ENCODE data around the gene TEX13B. TPM values are rescaled to one million over a fixed set of nuclear protein-coding genes. Genes with fewer than 3 reads are reported as not detected.

TEX13B gene, protein sequence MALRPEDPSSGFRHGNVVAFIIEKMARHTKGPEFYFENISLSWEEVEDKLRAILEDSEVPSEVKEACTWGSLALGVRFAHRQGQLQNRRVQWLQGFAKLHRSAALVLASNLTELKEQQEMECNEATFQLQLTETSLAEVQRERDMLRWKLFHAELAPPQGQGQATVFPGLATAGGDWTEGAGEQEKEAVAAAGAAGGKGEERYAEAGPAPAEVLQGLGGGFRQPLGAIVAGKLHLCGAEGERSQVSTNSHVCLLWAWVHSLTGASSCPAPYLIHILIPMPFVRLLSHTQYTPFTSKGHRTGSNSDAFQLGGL
- not detected in 2 replicates for total RNA-seq
- long read RNA-seq, result 0 reads

DNA sequence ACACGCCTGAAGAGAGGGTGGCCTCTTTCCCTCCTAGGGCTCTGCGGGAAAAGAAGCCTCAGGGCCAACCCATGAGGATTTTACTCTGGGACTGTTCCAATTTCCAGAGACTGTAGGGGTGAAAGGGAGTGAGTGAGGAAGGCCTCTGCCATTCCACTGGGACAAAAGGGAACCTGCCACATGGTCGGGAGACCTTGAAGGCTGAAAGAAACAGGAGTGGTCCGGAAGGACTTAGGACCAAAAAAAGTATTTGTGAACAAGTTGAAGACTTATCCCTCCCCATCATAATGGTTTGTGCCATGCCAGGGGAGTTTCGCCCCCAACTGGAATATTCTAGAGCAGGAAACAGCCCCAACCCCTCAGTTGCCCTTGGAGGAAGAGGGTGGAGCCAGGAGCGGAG is at the start of gene TEX13B:
Gene TEX13B, minus strand, starts transcription at position 15 of the 400 bp plus-strand sequence. CDS start 243 bp downstream, outside the sequence.
- no peak for DNase-seq (ENCODE audit: low spot score, unreplicated experiment)
- H3K9me3 Mint-ChIP-seq (ENCODE audit: low read depth), result no peaks in the 10 kb centered on the region
- no peaks in the 10 kb centered on the region for H3K27me3 Mint-ChIP-seq
- no peaks in the 10 kb centered on the region for H3K36me3 Mint-ChIP-seq (ENCODE audit: insufficient read depth)
- no peak for TF ChIP-seq CTCF (IDR thresholded peaks at IDR 0.05; ENCODE audit: unreplicated experiment)
- H3K4me1 Mint-ChIP-seq (ENCODE audit: low read depth), result peaks cover 3% of the 10 kb centered on the region
- no peak within 1 kb of the TSS for H3K27ac Mint-ChIP-seq
- no peak within 1 kb of the TSS for H3K4me3 Mint-ChIP-seq (ENCODE audit: low read depth)

GRCh38 chrX:108029928-108030711 is 48.0 kb upstream of the TEX13B start:
- Mint-ChIP-seq H3K27ac (no peak overlapping the region), H3K36me3 (ENCODE audit: insufficient read depth) (no peaks in the 10 kb centered on the region)

DNA sequence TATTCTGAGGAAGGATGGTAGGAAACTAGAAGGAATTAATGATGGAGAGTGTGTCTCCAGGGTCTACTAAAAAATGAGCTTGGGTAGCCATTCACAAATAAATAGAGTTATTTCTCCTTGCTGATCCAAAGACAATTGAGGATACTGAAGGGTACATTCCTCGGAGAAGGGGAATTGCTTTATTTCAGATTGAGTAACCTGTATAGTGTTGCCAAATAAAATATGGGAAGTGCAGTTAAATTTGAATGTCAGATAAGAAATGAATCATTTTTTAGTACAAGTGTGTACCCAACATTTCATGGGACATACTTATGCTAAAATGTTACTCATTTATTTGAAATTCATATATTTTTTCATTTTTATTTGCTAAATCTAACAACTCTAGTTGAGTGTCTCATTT is 46.7 kb upstream of the TEX13B start:
- H3K27ac Mint-ChIP-seq, result no peak overlapping the region
- H3K4me1 Mint-ChIP-seq (ENCODE audit: low read depth), result peaks cover 20% of the 10 kb centered on the region
- H3K36me3 Mint-ChIP-seq (ENCODE audit: insufficient read depth), result no peaks in the 10 kb centered on the region
- no peak for DNase-seq (ENCODE audit: low spot score, unreplicated experiment)
- no peak overlapping the region for H3K4me3 Mint-ChIP-seq (ENCODE audit: low read depth)
- peaks cover 8% of the 10 kb centered on the region for H3K9me3 Mint-ChIP-seq (ENCODE audit: low read depth)
- no peaks in the 10 kb centered on the region for H3K27me3 Mint-ChIP-seq
- no peak for TF ChIP-seq CTCF (IDR thresholded peaks at IDR 0.05; ENCODE audit: unreplicated experiment)

More at GRCh38 chrX:108029928-108030711, 48.0 kb upstream of the TEX13B start:
- no peaks in the 10 kb centered on the region for H3K27me3 Mint-ChIP-seq
- DNase-seq (ENCODE audit: low spot score, unreplicated experiment), result no peak
- TF ChIP-seq CTCF (IDR thresholded peaks at IDR 0.05; ENCODE audit: unreplicated experiment), result no peak
- no peak overlapping the region for H3K4me3 Mint-ChIP-seq (ENCODE audit: low read depth)
- H3K4me1 Mint-ChIP-seq (ENCODE audit: low read depth), result peaks cover 25% of the 10 kb centered on the region
- H3K9me3 Mint-ChIP-seq (ENCODE audit: low read depth), result no peaks in the 10 kb centered on the region

DNA sequence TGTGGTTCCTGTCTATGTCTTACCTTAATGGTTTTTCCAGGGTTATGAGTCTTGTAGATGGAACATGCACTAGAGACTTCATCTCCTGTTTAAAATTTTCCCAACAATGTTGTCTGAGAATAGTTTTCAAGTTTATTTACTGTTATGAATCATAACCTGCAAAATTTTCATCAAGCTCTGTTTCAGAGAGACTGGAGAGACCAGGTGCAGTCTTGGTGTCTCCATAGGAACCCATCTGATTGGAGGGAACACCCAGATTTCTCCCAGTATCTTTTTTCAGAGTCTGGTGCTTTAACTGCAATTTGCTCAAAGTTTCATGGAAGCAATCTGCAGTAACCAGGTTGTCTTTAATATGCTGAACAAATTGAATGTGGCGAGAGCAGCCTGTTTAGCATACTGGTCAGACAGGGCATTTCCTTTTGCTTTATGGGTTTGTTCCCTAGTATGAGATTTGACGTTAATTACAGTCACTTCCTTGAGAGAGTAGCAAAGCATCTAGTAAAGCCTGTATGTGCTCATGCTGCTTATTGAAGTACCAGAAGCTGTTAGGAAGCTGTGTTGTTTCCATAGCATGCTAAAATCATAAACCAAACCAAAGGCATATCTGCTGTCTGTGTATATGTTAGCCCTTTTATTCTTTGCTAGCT is 43.9 kb upstream of the TEX13B start:
- Mint-ChIP-seq H3K9me3 (ENCODE audit: low read depth) (peaks cover 10% of the 10 kb centered on the region), H3K27ac (no peak overlapping the region), H3K4me3 (ENCODE audit: low read depth) (no peak overlapping the region), H3K4me1 (ENCODE audit: low read depth) (peaks cover 15% of the 10 kb centered on the region), H3K27me3 (no peaks in the 10 kb centered on the region), H3K36me3 (ENCODE audit: insufficient read depth) (no peaks in the 10 kb centered on the region)
- no peak for TF ChIP-seq CTCF (IDR thresholded peaks at IDR 0.05; ENCODE audit: unreplicated experiment)
- no peak for DNase-seq (ENCODE audit: low spot score, unreplicated experiment)

- TF ChIP-seq CTCF (IDR thresholded peaks at IDR 0.05; ENCODE audit: unreplicated experiment), result no peak
- peaks cover 10% of the 10 kb centered on the region for H3K9me3 Mint-ChIP-seq (ENCODE audit: low read depth)
- H3K36me3 Mint-ChIP-seq (ENCODE audit: insufficient read depth), result no peaks in the 10 kb centered on the region
Measured at GRCh38 chrX:108025376-108025775, 43.2 kb upstream of the TEX13B start.

More at GRCh38 chrX:108025376-108025775, 43.2 kb upstream of the TEX13B start:
- Mint-ChIP-seq H3K27ac (no peak overlapping the region), H3K4me1 (ENCODE audit: low read depth) (peaks cover 12% of the 10 kb centered on the region), H3K27me3 (no peaks in the 10 kb centered on the region), H3K4me3 (ENCODE audit: low read depth) (no peak overlapping the region)
- no peak for DNase-seq (ENCODE audit: low spot score, unreplicated experiment)

Data from progenitor cell of endocrine pancreas (in vitro differentiated cells).